GM19238 (cell line): Measurements from ENCODE around the gene ATXN7L1.
"Not testable (repeated sequence)": the region's sequence is repeated elsewhere in the genome, so short reads cannot be mapped to it uniquely, and the experiment has no call there.

Experiments
- DNase-seq: peaks from one replicate; pipeline ENCODE4 v3.0.0; 2011; ENCODE audit warnings: low spot score; ENCODE audit not compliant: insufficient read length

The ATXN7L1 gene

GRCh38 chr7:105748701-105749100, 127.7 kb downstream of the ATXN7L1 start:
- DNase-seq = no peak

GRCh38 chr7:105745681-105746330, 130.6 kb downstream of the ATXN7L1 start:
- no peak for DNase-seq

- no peak for DNase-seq
These were observed 132.1 kb downstream of the ATXN7L1 start for GRCh38 chr7:105744258-105744657.

GRCh38 chr7:105743351-105744090, 132.9 kb downstream of the ATXN7L1 start:
- DNase-seq = no peak

- DNase-seq = no peak
These were observed 133.6 kb downstream of the ATXN7L1 start for GRCh38 chr7:105742787-105743186.

- no peak for DNase-seq
These were observed 134.4 kb downstream of the ATXN7L1 start for GRCh38 chr7:105741982-105742381.

- DNase-seq = no peak
These were observed 138.3 kb downstream of the ATXN7L1 start for GRCh38 chr7:105738133-105738532.

- no peak for DNase-seq
These were observed 142.2 kb downstream of the ATXN7L1 start for GRCh38 chr7:105734233-105734632.

- DNase-seq = no peak
These were observed 145.4 kb downstream of the ATXN7L1 start for GRCh38 chr7:105731042-105731441.

GRCh38 chr7:105728028-105728427, 148.4 kb downstream of the ATXN7L1 start:
- no peak for DNase-seq

- DNase-seq = no peak
These were observed 151.7 kb downstream of the ATXN7L1 start for GRCh38 chr7:105724688-105725087.

GRCh38 chr7:105723572-105723971, 152.8 kb downstream of the ATXN7L1 start:
- DNase-seq = no peak

- DNase-seq = no peak
These were observed 154.8 kb downstream of the ATXN7L1 start for GRCh38 chr7:105721571-105722104.

GRCh38 chr7:105719919-105720318, 156.5 kb downstream of the ATXN7L1 start:
- no peak for DNase-seq

- DNase-seq = no peak
These were observed 157.0 kb downstream of the ATXN7L1 start for GRCh38 chr7:105719395-105719794.

GRCh38 chr7:105718511-105718925, 157.9 kb downstream of the ATXN7L1 start:
- no peak for DNase-seq

- no peak for DNase-seq
These were observed 160.9 kb downstream of the ATXN7L1 start for GRCh38 chr7:105715528-105715927.

GRCh38 chr7:105713488-105714465, 162.6 kb downstream of the ATXN7L1 start:
- DNase-seq = no peak

- no peak for DNase-seq
These were observed 163.5 kb downstream of the ATXN7L1 start for GRCh38 chr7:105712877-105713276.

- no peak for DNase-seq
These were observed 164.5 kb downstream of the ATXN7L1 start for GRCh38 chr7:105711726-105712402.

GRCh38 chr7:105710720-105711119, 165.7 kb downstream of the ATXN7L1 start:
- DNase-seq = not testable (repeated sequence)
